Measurements from ENCODE around the gene C2CD2.
"Not testable (repeated sequence)": the region's sequence is repeated elsewhere in the genome, so short reads cannot be mapped to it uniquely, and the experiment has no call there.

Gene C2CD2

GRCh38 chr21:41959697-41960096 lies 5.9 kb upstream of the C2CD2 start:
- in situ Hi-C loops (cut with MboI; ENCODE audit: low sequenced_read_pairs), result not testable (repeated sequence)

- in situ Hi-C loops (cut with MboI; ENCODE audit: low sequenced_read_pairs), result no loop called here
Observed at GRCh38 chr21:41958886-41959563, 5.2 kb upstream of the C2CD2 start.

GRCh38 chr21:41957991-41958766 lies 4.4 kb upstream of the C2CD2 start:
- in situ Hi-C loops (cut with MboI; ENCODE audit: low sequenced_read_pairs), result no loop called here

GRCh38 chr21:41956926-41957729 lies 3.3 kb upstream of the C2CD2 start:
- in situ Hi-C loops (cut with MboI; ENCODE audit: low sequenced_read_pairs), result no loop called here

- in situ Hi-C loops (cut with MboI; ENCODE audit: low sequenced_read_pairs), result no loop called here
Observed at GRCh38 chr21:41955516-41955915, 1.7 kb upstream of the C2CD2 start.

- in situ Hi-C loops (cut with MboI; ENCODE audit: low sequenced_read_pairs), result no loop called here
Observed at GRCh38 chr21:41954654-41955499, 1.1 kb upstream of the C2CD2 start.

GRCh38 chr21:41953249-41953830 lies 478 bp downstream of the C2CD2 start:
- in situ Hi-C loops (cut with MboI; ENCODE audit: low sequenced_read_pairs), result no loop called here

- in situ Hi-C loops (cut with MboI; ENCODE audit: low sequenced_read_pairs), result no loop called here
Observed at GRCh38 chr21:41952568-41953248, 1.1 kb downstream of the C2CD2 start.

GRCh38 chr21:41951876-41952567 lies 1.8 kb downstream of the C2CD2 start:
- in situ Hi-C loops (cut with MboI; ENCODE audit: low sequenced_read_pairs), result no loop called here

GRCh38 chr21:41950941-41951351 lies 2.9 kb downstream of the C2CD2 start:
- in situ Hi-C loops (cut with MboI; ENCODE audit: low sequenced_read_pairs), result no loop called here

- in situ Hi-C loops (cut with MboI; ENCODE audit: low sequenced_read_pairs), result not testable (repeated sequence)
Observed at GRCh38 chr21:41949631-41950030, 4.2 kb downstream of the C2CD2 start.

GRCh38 chr21:41948901-41949300 lies 4.9 kb downstream of the C2CD2 start:
- in situ Hi-C loops (cut with MboI; ENCODE audit: low sequenced_read_pairs), result no loop called here

GRCh38 chr21:41948078-41948895 lies 5.5 kb downstream of the C2CD2 start:
- in situ Hi-C loops (cut with MboI; ENCODE audit: low sequenced_read_pairs), result no loop called here

GRCh38 chr21:41945982-41946381 lies 7.8 kb downstream of the C2CD2 start:
- in situ Hi-C loops (cut with MboI; ENCODE audit: low sequenced_read_pairs), result no loop called here

- in situ Hi-C loops (cut with MboI; ENCODE audit: low sequenced_read_pairs), result no loop called here
Observed at GRCh38 chr21:41943851-41944250, 10.0 kb downstream of the C2CD2 start.

GRCh38 chr21:41942457-41942856 lies 11.4 kb downstream of the C2CD2 start:
- in situ Hi-C loops (cut with MboI; ENCODE audit: low sequenced_read_pairs), result no loop called here

GRCh38 chr21:41941941-41942340 lies 11.9 kb downstream of the C2CD2 start:
- in situ Hi-C loops (cut with MboI; ENCODE audit: low sequenced_read_pairs), result no loop called here

- in situ Hi-C loops (cut with MboI; ENCODE audit: low sequenced_read_pairs), result no loop called here
Observed at GRCh38 chr21:41940431-41940830, 13.4 kb downstream of the C2CD2 start.
